Endodermal cell (in vitro differentiated cells): ENCODE results near the gene CALD1. TPM values are rescaled to one million over a fixed set of nuclear protein-coding genes. Genes with fewer than 3 reads are reported as not detected.

Experiments
- DNase-seq: peaks from one replicate; pipeline ENCODE4 v3.0.0-alpha.2; 2017
- H3K27ac ChIP-seq: 2 replicates; pipeline ENCODE4 v1.5.1; 2013; ENCODE audit warnings: mild to moderate bottlenecking, low read depth, low read length, moderate library complexity
- H3K27me3 ChIP-seq: 2 replicates; pipeline ENCODE4 v1.6.1; 2013; ENCODE audit warnings: mild to moderate bottlenecking, low read length, moderate library complexity; ENCODE audit not compliant: insufficient read depth, control insufficient read depth, poor library complexity, severe bottlenecking
- H3K36me3 ChIP-seq: 2 replicates; pipeline ENCODE4 v1.7.0; 2013; ENCODE audit warnings: mild to moderate bottlenecking, low read length, moderate library complexity; ENCODE audit not compliant: control insufficient read depth, insufficient read depth
- H3K4me1 ChIP-seq: one replicate; pipeline ENCODE4 v1.7.0; 2013; ENCODE audit warnings: low read length; ENCODE audit not compliant: control insufficient read depth, insufficient read depth
- H3K4me3 ChIP-seq: 2 replicates; pipeline ENCODE4 v1.5.1; 2013; ENCODE audit warnings: mild to moderate bottlenecking, low read length, moderate library complexity
- H3K9ac ChIP-seq: 2 replicates; pipeline ENCODE4 v1.6.1; 2013; ENCODE audit warnings: mild to moderate bottlenecking, low read length, moderate library complexity; ENCODE audit not compliant: poor library complexity, severe bottlenecking; ENCODE audit errors: extremely low read depth
- H3K9me3 ChIP-seq: 2 replicates; pipeline ENCODE4 v1.6.1; 2013; ENCODE audit warnings: mild to moderate bottlenecking, low read length, moderate library complexity; ENCODE audit not compliant: control insufficient read depth
- H3K27ac Mint-ChIP-seq: 2 replicates; pipeline ENCODE4 v1.8.0; 2020; ENCODE audit warnings: mixed read lengths
- H3K27me3 Mint-ChIP-seq: 2 replicates; pipeline ENCODE4 v1.8.0; 2021; ENCODE audit warnings: mild to moderate bottlenecking, mixed read lengths; ENCODE audit not compliant: insufficient read depth
- H3K36me3 Mint-ChIP-seq: 2 replicates; pipeline ENCODE4 v1.8.0; 2020; ENCODE audit warnings: low read depth, mixed read lengths
- H3K4me1 Mint-ChIP-seq: 2 replicates; pipeline ENCODE4 v1.8.0; 2020; ENCODE audit warnings: mixed read lengths
- H3K4me3 Mint-ChIP-seq: 2 replicates; pipeline ENCODE4 v1.8.0; 2020; ENCODE audit warnings: mild to moderate bottlenecking, moderate library complexity, mixed read lengths
- H3K9me3 Mint-ChIP-seq: 2 replicates; pipeline ENCODE4 v1.8.0; 2020; ENCODE audit warnings: mild to moderate bottlenecking, mixed read lengths
- CTCF ChIP-seq: fragments of 200-600 bp; sonication (generic); conservative IDR thresholded peaks from 2 replicates; pipeline ENCODE4 v1.5.0; 2021; ENCODE audit warnings: antibody characterized with exemption, mild to moderate bottlenecking
- WGBS, 2 experiments: methylation state at CpG; one replicate each; pipeline versions ENCODE4 v1.1.5 to v1.1.7; 2013; ENCODE audit warnings: missing lambda C conversion rate in 2 of 2, mixed read lengths in 1 of 2; ENCODE audit not compliant: insufficient coverage in 1 of 2, insufficient read length in 1 of 2; 5-methylcytosine and 5-hydroxymethylcytosine counted together
- total RNA-seq, 2 donors: library from RNA; stranded (reverse); fragmentation: NEBNext Ultra II Directional in 1 of 2; extraction: Animal tissue kit (Norgen Biotek cat#: 25700) in 1 of 2; gene quantifications; 2 replicates in 1 of 2; 3 replicates in 1 of 2; pipeline ENCODE4 v1.2.1, GENCODE V29; 2021

The CALD1 gene
- total RNA-seq, 2 donors from 2014 or later, result 111 to 132 TPM

- Histone ChIP-seq H3K4me1 (no peaks in the 10 kb centered on the region), H3K36me3 (peaks cover 4% of the 10 kb centered on the region), H3K27ac (no peak overlapping the region), H3K4me3 (no peak overlapping the region), H3K9me3 (no peaks in the 10 kb centered on the region), H3K27me3 (no peaks in the 10 kb centered on the region), H3K9ac (no peak overlapping the region)
- no peak for DNase-seq
- Mint-ChIP-seq H3K9me3 (no peaks in the 10 kb centered on the region), H3K27ac (no peak overlapping the region), H3K27me3 (no peaks in the 10 kb centered on the region), H3K4me1 (no peaks in the 10 kb centered on the region), H3K36me3 (no peaks in the 10 kb centered on the region), H3K4me3 (no peak overlapping the region)
- TF ChIP-seq CTCF, result no peak
- 100% methylated on average over 1 of the region's 1 CpG for WGBS, 2 experiments
Measured at GRCh38 chr7:134823400-134823799, 44.0 kb downstream of the CALD1 start.

- DNase-seq, result no peak
- H3K27ac Mint-ChIP-seq, result no peak overlapping the region
- H3K9me3 Mint-ChIP-seq, result no peaks in the 10 kb centered on the region
- no peaks in the 10 kb centered on the region for H3K27me3 Mint-ChIP-seq
- Histone ChIP-seq H3K9ac (no peak overlapping the region), H3K4me3 (no peak overlapping the region), H3K27me3 (no peaks in the 10 kb centered on the region), H3K4me1 (no peaks in the 10 kb centered on the region), H3K36me3 (no peaks in the 10 kb centered on the region), H3K9me3 (no peaks in the 10 kb centered on the region), H3K27ac (no peak overlapping the region)
- H3K4me1 Mint-ChIP-seq, result no peaks in the 10 kb centered on the region
- WGBS, 2 experiments, result 95 to 100% methylated on average over 1 of the region's 1 CpG
- no peaks in the 10 kb centered on the region for H3K36me3 Mint-ChIP-seq
- no peak for TF ChIP-seq CTCF
- no peak overlapping the region for H3K4me3 Mint-ChIP-seq
Measured at GRCh38 chr7:134825666-134826065, 46.2 kb downstream of the CALD1 start.

- Mint-ChIP-seq H3K27ac (no peak overlapping the region), H3K27me3 (no peaks in the 10 kb centered on the region), H3K36me3 (no peaks in the 10 kb centered on the region), H3K4me3 (no peak overlapping the region), H3K4me1 (no peaks in the 10 kb centered on the region), H3K9me3 (no peaks in the 10 kb centered on the region)
- no peaks in the 10 kb centered on the region for H3K4me1 ChIP-seq
- H3K27ac ChIP-seq, result no peak overlapping the region
- H3K27me3 ChIP-seq, result no peaks in the 10 kb centered on the region
- 63 to 76% methylated on average over 2 to 4 of the region's 4 CpGs for WGBS, 2 experiments
- no peak for TF ChIP-seq CTCF
- H3K9me3 ChIP-seq, result no peaks in the 10 kb centered on the region
- no peak overlapping the region for H3K4me3 ChIP-seq
- no peak for DNase-seq
- no peaks in the 10 kb centered on the region for H3K36me3 ChIP-seq
- H3K9ac ChIP-seq, result no peak overlapping the region
Measured at GRCh38 chr7:134826105-134826504, 46.7 kb downstream of the CALD1 start.
